AG10803 (cell line): Measurements from ENCODE around the gene ADAMTSL3.

Source experiments
- DNase-seq: peaks from one replicate; pipeline ENCODE4 v3.0.0; 2010; ENCODE audit warnings: low read depth
- H3K4me3 ChIP-seq: 2 replicates; pipeline ENCODE4 v1.5.1; 2011; ENCODE audit warnings: mild to moderate bottlenecking, low read length, control low read depth
- CTCF ChIP-seq: conservative IDR thresholded peaks from 2 replicates; pipeline ENCODE4 v1.5.1; 2011; ENCODE audit warnings: mild to moderate bottlenecking, low read length, control low read depth, inconsistent platforms

The ADAMTSL3 gene

DNA sequence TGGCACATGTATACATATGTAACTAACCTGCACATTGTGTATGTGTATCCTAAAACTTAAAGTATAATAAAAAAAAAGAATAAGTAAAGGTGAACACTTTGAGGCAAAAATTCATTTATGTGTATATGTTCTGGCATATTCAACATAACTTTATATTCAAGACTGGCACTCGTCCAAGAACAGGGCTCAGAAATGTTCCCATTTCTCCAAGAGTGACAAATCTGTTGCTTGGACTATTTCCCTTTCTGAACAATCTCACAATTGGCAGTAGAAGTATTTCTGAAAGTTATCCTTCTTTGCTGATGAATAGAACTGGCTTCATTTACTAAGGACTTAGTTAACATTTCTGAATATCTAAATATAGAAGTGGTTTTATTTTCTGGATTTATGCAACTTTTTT lies 212.8 kb downstream of the ADAMTSL3 start:
- H3K4me3 ChIP-seq, result no peak overlapping the region
- TF ChIP-seq CTCF, result no peak
- no peak for DNase-seq

GRCh38 chr15:83869341-83869740 lies 215.4 kb downstream of the ADAMTSL3 start:
- DNase-seq, result no peak
- no peak for TF ChIP-seq CTCF
- no peak overlapping the region for H3K4me3 ChIP-seq

GRCh38 chr15:83871808-83872559 lies 218.1 kb downstream of the ADAMTSL3 start:
- H3K4me3 ChIP-seq, result no peak overlapping the region
- DNase-seq, result peak; percentile 52
- no peak for TF ChIP-seq CTCF

- no peak overlapping the region for H3K4me3 ChIP-seq
- no peak for DNase-seq
- no peak for TF ChIP-seq CTCF
These were observed 220.0 kb downstream of the ADAMTSL3 start for GRCh38 chr15:83873966-83874365.

DNA sequence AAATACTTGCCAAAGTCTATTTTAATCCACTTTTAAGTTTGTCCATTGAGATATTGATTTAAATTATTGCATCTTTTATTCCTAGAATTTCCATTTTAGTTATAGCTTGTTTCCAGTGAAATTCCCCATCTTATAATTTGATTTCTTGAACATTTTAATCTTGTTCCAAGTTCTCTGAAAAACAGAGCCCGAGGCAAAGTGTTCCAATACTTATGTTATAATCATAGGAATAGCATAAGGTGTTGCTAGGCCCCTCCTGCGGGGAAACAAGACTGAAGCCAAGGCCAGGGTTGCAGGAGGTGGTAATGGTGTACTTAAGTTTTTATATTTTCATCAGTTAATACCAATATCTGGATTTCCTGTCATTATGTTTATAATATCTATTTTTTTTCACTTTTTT lies 226.6 kb downstream of the ADAMTSL3 start:
- TF ChIP-seq CTCF, result no peak
- no peak for DNase-seq
- no peak overlapping the region for H3K4me3 ChIP-seq

- H3K4me3 ChIP-seq, result no peak overlapping the region
- no peak for DNase-seq
- TF ChIP-seq CTCF, result no peak
These were observed 227.2 kb downstream of the ADAMTSL3 start for GRCh38 chr15:83881156-83881555.

GRCh38 chr15:83886321-83886720 lies 232.4 kb downstream of the ADAMTSL3 start:
- H3K4me3 ChIP-seq, result no peak overlapping the region
- no peak for TF ChIP-seq CTCF
- DNase-seq, result no peak
